OCI-LY7 (cell line): ENCODE data around the gene SYCP3. TPM values are rescaled to one million over a fixed set of nuclear protein-coding genes. Genes with fewer than 3 reads are reported as not detected.

Experiments used
- BruUV-seq: library from RNA; stranded (reverse); fragments of 400-500 nt; replicated peaks from 2 replicates; lab custom pipeline; 2021; lab: Mats Ljungman, UMichigan
- CTCF ChIA-PET: fragments of 300-600 bp; sonication (Branson Sonifier 250); formaldehyde crosslinking; loops from one replicate; lab custom pipeline; 2022; ENCODE audit warnings: antibody characterized with exemption; ENCODE audit not compliant: unreplicated experiment; lab: Charles Lee
- POLR2A ChIA-PET: fragments of 300-600 bp; sonication (Branson Sonifier 250); formaldehyde crosslinking; loops from one replicate; lab custom pipeline; 2022; ENCODE audit warnings: antibody characterized with exemption; lab: Charles Lee
- DNase-seq: peaks from one replicate; pipeline ENCODE4 v3.0.0-alpha.2; 2015; ENCODE audit warnings: low spot score
- H2AFZ ChIP-seq: fragments of 200-600 bp; sonication (generic), shearing (Covaris generic); 2 replicates; pipeline ENCODE4 v1.6.1; 2014; ENCODE audit warnings: mild to moderate bottlenecking, antibody characterized with exemption, low read length, moderate library complexity
- H3K27ac ChIP-seq: fragments of 200-600 bp; sonication (generic); 2 replicates; pipeline ENCODE4 v1.5.1; 2014; ENCODE audit warnings: mixed run types, low read depth, mild to moderate bottlenecking, moderate library complexity, low read length, inconsistent platforms; ENCODE audit not compliant: poor library complexity, severe bottlenecking
- H3K36me3 ChIP-seq: fragments of 200-600 bp; sonication (generic); 2 replicates; pipeline ENCODE4 v1.6.1; 2014; ENCODE audit warnings: mild to moderate bottlenecking, antibody characterized with exemption, low read length, moderate library complexity, mixed read lengths; ENCODE audit not compliant: insufficient read depth
- H3K4me1 ChIP-seq: fragments of 200-600 bp; sonication (generic); 2 replicates; pipeline ENCODE4 v1.5.1; 2014; ENCODE audit warnings: mild to moderate bottlenecking, low read length; ENCODE audit not compliant: insufficient read depth, poor library complexity, severe bottlenecking
- H3K4me2 ChIP-seq: fragments of 200-600 bp; sonication (generic); 2 replicates; pipeline ENCODE4 v1.6.1; 2014; ENCODE audit warnings: mild to moderate bottlenecking, low read length
- H3K4me3 ChIP-seq: fragments of 200-600 bp; sonication (generic); 2 replicates; pipeline ENCODE4 v1.5.1; 2014; ENCODE audit warnings: mild to moderate bottlenecking, low read depth, low read length; ENCODE audit not compliant: poor library complexity, severe bottlenecking
- H3K79me2 ChIP-seq: fragments of 200-600 bp; sonication (generic); 2 replicates; pipeline ENCODE4 v1.6.1; 2016; ENCODE audit warnings: low read depth, mild to moderate bottlenecking, low read length, moderate library complexity, mixed read lengths; ENCODE audit not compliant: insufficient read depth
- H3K9me2 ChIP-seq: fragments of 200-600 bp; sonication (generic); 2 replicates; pipeline ENCODE4 v1.6.1; 2016; ENCODE audit warnings: mild to moderate bottlenecking, low read length, mixed read lengths; ENCODE audit not compliant: insufficient read depth
- H3K9me3 ChIP-seq: fragments of 200-600 bp; sonication (generic); 2 replicates; pipeline ENCODE4 v1.6.1; 2014; ENCODE audit warnings: mild to moderate bottlenecking, mixed run types, low read length, mixed read lengths
- H4K20me1 ChIP-seq: fragments of 200-600 bp; sonication (generic); 2 replicates; pipeline ENCODE4 v1.6.1; 2014; ENCODE audit warnings: mild to moderate bottlenecking, antibody characterized with exemption, low read length, moderate library complexity, mixed read lengths; ENCODE audit not compliant: insufficient read depth
- CTCF ChIP-seq: fragments of 200-600 bp; sonication (generic); conservative IDR thresholded peaks from 2 replicates; pipeline ENCODE4 v1.5.1; 2014; ENCODE audit warnings: mild to moderate bottlenecking, antibody characterized with exemption, low read length, moderate library complexity, mixed read lengths
- EZH2phosphoT487 ChIP-seq: fragments of 200-600 bp; sonication (generic); IDR thresholded peaks from 2 replicates; pipeline ENCODE4 v1.6.1; 2018; ENCODE audit warnings: low read depth, borderline replicate concordance, mild to moderate bottlenecking, mixed run types, antibody characterized with exemption, low read length, moderate library complexity, mixed read lengths
- intact Hi-C: fragments of 100-400 bp; cut with micrococcal nuclease; formaldehyde crosslinking; loops from one replicate; pipeline ENCODE4 v1.10.0; 2022; ENCODE audit not compliant: unreplicated experiment
- total RNA-seq, 2 experiments: library from RNA; depleted of rRNA in 1 of 2; stranded (reverse); fragments of >200 nt in 1 of 2; shearing (Covaris generic) in 1 of 2; gene quantifications; 2 replicates each; pipeline ENCODE4 v1.2.3, GENCODE V29; 2014 to 2022

The SYCP3 gene
- total RNA-seq, 2 experiments from 2014 or later = 0.13 to 0.36 TPM

- H4K20me1 ChIP-seq = no peaks in the 10 kb centered on the region
- DNase-seq = no peak
- no peak overlapping the region for H2AFZ ChIP-seq
- ChIA-PET CTCF (no interaction called here), POLR2A (interaction anchor here (1.1 to 1.6 kb wide), 4 partner anchors 9 to 26 kb away, joined by 3 to 10 read pairs (median 4); no protein-coding TSS in a partner anchor)
- H3K4me2 ChIP-seq = no peak overlapping the region
- H3K9me3 ChIP-seq = no peaks in the 10 kb centered on the region
- no peak for TF ChIP-seq CTCF
- TF ChIP-seq EZH2phosphoT487 = no peak
- H3K9me2 ChIP-seq = no peaks in the 10 kb centered on the region
- intact Hi-C loops = no loop called here
- no peak overlapping the region for H3K4me3 ChIP-seq
- peaks cover 8% of the 10 kb centered on the region for H3K4me1 ChIP-seq
- H3K79me2 ChIP-seq = no peaks in the 10 kb centered on the region
- H3K36me3 ChIP-seq = peaks cover 15% of the 10 kb centered on the region
- no TSS peak for BruUV-seq
- H3K27ac ChIP-seq = no peak overlapping the region
Observed at GRCh38 chr12:101733166-101733565, 6.1 kb downstream of the SYCP3 start.

DNA sequence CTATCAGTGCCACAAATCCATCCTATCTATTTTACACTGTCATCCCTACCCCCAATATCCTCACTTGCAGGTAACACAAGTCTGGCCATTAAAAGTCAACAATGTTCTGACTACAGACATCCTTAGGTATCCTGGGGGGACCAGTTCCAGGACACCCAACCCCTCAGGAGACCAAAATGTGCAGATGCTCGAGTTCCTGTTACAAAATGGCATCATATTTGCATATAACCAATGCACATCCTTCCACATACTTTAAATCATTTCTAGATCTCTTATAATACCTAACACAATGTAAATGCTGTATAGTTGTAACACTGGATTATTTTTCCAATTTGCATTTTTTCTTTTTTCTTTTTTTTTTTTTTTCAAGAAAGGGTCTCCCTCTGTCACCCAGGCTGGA lies 6.9 kb downstream of the SYCP3 start:
- no peak overlapping the region for H3K4me3 ChIP-seq
- H3K4me1 ChIP-seq = peaks cover 8% of the 10 kb centered on the region
- TF ChIP-seq CTCF (no peak), EZH2phosphoT487 (no peak)
- H3K4me2 ChIP-seq = 0 out of 2 replicates have a peak overlapping the region, but pooled peaks have one; percentile 1
- BruUV-seq = no TSS peak
- H3K79me2 ChIP-seq = no peaks in the 10 kb centered on the region
- H3K9me3 ChIP-seq = no peaks in the 10 kb centered on the region
- ChIA-PET CTCF (interaction anchor here (0.5 kb wide), 1 partner anchor 363 kb away, joined by 3 read pairs; no protein-coding TSS in a partner anchor), POLR2A (interaction anchor here (1.1 to 1.6 kb wide), 2 partner anchors 8 to 13 kb away, joined by 4 to 10 read pairs; no protein-coding TSS in a partner anchor)
- no peak overlapping the region for H2AFZ ChIP-seq
- no peak overlapping the region for H3K27ac ChIP-seq
- H4K20me1 ChIP-seq = no peaks in the 10 kb centered on the region
- intact Hi-C loops = no loop called here
- peaks cover 16% of the 10 kb centered on the region for H3K36me3 ChIP-seq
- DNase-seq = peak; percentile 31
- H3K9me2 ChIP-seq = no peaks in the 10 kb centered on the region

- BruUV-seq = no TSS peak
- H4K20me1 ChIP-seq = no peaks in the 10 kb centered on the region
- POLR2A ChIA-PET = no interaction called here
- H3K9me2 ChIP-seq = no peaks in the 10 kb centered on the region
- H3K27ac ChIP-seq = no peak overlapping the region
- H3K4me2 ChIP-seq = no peak overlapping the region
- intact Hi-C loops = no loop called here
- H3K36me3 ChIP-seq = peaks cover 39% of the 10 kb centered on the region
- H3K79me2 ChIP-seq = no peaks in the 10 kb centered on the region
- CTCF ChIA-PET = no interaction called here
- no peak for TF ChIP-seq CTCF
- no peak for TF ChIP-seq EZH2phosphoT487
- no peak overlapping the region for H3K4me3 ChIP-seq
- no peaks in the 10 kb centered on the region for H3K9me3 ChIP-seq
- no peak overlapping the region for H2AFZ ChIP-seq
- H3K4me1 ChIP-seq = peaks cover 12% of the 10 kb centered on the region
- no peak for DNase-seq
Observed at GRCh38 chr12:101729842-101730241, 9.4 kb downstream of the SYCP3 start.
